ENCODE measurements around the gene LONRF2.

DNA sequence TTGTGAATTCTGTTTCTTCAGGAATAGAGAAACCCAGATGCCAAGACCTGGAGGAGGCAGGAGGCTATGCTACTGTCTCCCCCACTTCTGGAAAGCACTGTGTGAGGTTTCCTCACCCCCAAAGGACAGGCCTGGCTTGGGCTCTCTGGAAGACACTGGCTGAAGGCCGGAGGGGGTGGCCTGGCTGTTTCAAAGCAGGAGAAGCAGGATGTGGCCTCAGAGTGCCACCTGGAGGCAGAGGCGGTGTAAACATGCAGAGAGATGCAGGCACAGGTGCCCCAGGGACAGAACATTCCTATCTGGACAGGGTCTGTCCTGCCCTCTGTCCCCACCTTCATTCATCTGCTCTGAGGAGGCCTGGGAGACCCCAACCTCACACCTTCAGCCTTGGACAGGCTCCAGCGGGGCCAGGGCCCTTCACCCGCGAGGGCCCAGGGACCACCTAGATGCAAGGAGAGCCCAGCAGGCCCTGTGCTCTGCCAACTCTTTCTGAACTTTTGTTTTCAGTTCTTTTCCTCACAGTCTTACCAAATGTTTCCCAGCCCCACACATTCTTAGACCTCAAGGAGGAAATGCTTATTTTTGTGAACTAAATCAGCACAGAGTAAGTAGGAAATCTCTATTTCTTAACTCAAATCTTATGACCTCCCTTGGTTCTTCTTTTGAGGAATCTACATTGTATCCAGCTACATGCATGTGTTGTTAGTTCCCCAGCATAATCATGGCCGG lies 79.2 kb downstream of the LONRF2 start:
- no peak for TF ChIP-seq ZNF138 (CRISPR knock-in tag; conservative IDR thresholded peaks at IDR 0.05)
- TF ChIP-seq, protein P1, sequence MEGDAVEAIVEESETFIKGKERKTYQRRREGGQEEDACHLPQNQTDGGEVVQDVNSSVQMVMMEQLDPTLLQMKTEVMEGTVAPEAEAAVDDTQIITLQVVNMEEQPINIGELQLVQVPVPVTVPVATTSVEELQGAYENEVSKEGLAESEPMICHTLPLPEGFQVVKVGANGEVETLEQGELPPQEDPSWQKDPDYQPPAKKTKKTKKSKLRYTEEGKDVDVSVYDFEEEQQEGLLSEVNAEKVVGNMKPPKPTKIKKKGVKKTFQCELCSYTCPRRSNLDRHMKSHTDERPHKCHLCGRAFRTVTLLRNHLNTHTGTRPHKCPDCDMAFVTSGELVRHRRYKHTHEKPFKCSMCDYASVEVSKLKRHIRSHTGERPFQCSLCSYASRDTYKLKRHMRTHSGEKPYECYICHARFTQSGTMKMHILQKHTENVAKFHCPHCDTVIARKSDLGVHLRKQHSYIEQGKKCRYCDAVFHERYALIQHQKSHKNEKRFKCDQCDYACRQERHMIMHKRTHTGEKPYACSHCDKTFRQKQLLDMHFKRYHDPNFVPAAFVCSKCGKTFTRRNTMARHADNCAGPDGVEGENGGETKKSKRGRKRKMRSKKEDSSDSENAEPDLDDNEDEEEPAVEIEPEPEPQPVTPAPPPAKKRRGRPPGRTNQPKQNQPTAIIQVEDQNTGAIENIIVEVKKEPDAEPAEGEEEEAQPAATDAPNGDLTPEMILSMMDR (IDR thresholded peaks at IDR 0.05): peak; percentile 57
- TF ChIP-seq SP1 (CRISPR knock-in tag; conservative IDR thresholded peaks at IDR 0.05): no peak
- TF ChIP-seq ATF1 (CRISPR knock-in tag; IDR thresholded peaks at IDR 0.05): no peak

Data from WTC11 (cell line).